Skeletal muscle satellite cell (primary cell): ENCODE measurements around the gene NPTXR. TPM values are rescaled to one million over a fixed set of nuclear protein-coding genes. Genes with fewer than 3 reads are reported as not detected.
A peak's percentile ranks its signal among the peaks of the same experiment; 100 is the strongest.

ENCODE experiments used
- H3K27me3 ChIP-seq: 2 replicates; pipeline ENCODE4 v1.7.0; 2013; ENCODE audit warnings: low read length; ENCODE audit not compliant: control insufficient read depth, insufficient read depth
- H3K36me3 ChIP-seq: 2 replicates; pipeline ENCODE4 v1.7.0; 2013; ENCODE audit warnings: mild to moderate bottlenecking, control low read depth, low read length; ENCODE audit not compliant: insufficient read depth
- H3K4me1 ChIP-seq: 2 replicates; pipeline ENCODE4 v1.7.0; 2013; ENCODE audit warnings: low read length; ENCODE audit not compliant: control insufficient read depth, insufficient read depth
- H3K4me2 ChIP-seq: 2 replicates; pipeline ENCODE4 v1.7.0; 2013; ENCODE audit warnings: mild to moderate bottlenecking, low read length
- H3K4me3 ChIP-seq: 2 replicates; pipeline ENCODE4 v1.7.0; 2013; ENCODE audit warnings: low read length
- H3K9ac ChIP-seq: 2 replicates; pipeline ENCODE4 v1.7.0; 2013; ENCODE audit warnings: mild to moderate bottlenecking, low read depth, low read length, moderate library complexity
- H3K9me3 ChIP-seq: replicated peaks from 2 replicates; pipeline ENCODE4 v1.7.0; 2013; ENCODE audit warnings: mild to moderate bottlenecking, control low read depth, low read length
- total RNA-seq: library from RNA; depleted of rRNA; stranded (reverse); fragments of >200 nt; gene quantifications from 2 replicates; pipeline ENCODE4 v1.2.3, GENCODE V29; 2012; rRNA removed

NPTXR gene
- total RNA-seq, result under 0.01 and 0.22 TPM in 2 replicates

DNA sequence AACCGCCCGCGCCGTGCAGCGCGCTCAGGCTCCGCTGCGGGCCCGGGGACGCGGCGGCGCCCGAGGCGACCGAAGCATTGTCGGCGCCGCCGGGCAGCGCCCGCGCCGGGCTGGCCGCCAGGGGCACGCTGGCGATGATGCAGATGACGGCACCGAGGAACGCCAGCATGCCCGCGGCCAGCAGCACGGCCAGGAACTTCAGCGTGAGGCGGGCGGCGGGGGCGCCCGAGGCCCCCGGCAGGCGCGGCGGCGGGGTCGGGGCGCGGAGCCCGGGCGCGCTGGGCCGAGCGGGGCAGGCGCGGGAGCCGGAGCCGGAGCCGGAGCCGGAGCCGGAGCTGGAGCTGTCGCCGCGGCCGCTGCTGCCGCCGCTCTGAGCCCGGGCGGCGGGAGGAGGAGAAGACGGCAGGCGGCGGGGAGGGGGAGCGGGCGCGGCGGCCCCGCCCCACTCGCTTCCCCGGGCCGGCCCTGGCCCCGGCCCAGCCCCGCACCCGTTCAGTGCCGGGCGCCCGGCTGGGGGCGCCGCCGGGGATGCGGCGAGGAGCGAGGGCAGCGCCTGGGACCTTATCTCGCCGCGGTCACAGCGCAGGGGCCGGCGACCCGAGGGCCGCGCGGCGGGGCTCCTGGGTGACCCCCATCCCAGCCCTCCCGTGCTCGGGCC, at the start of gene NPTXR:
TSS of gene NPTXR (minus strand) at position 372 of the 658 bp plus-strand sequence.
- peaks cover 80% of the 10 kb centered on the region for H3K27me3 ChIP-seq
- no peaks in the 10 kb centered on the region for H3K9me3 ChIP-seq
- H3K9ac ChIP-seq, result no peak within 1 kb of the TSS

DNA sequence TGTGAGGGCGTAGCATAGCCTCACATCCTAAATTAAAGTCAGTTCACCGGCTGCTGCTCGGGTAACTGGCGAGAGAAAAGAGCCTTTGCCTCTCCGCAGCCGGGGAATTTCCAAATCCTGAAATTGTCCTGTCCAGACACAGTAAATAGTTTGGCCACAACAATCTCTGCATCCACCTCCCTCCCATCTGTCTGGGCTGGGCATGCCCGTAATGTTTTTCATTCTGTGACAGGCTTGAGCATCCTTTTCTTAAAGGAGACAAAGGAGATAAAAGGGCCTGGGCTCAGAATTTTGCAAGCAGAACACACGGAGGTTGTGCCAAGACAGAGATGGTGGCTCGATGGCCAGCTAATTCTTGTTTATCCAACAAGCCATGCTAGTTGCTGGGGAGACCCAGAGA, 47.4 kb upstream of the NPTXR start:
- peaks cover 4% of the 10 kb centered on the region for H3K9me3 ChIP-seq
- no peak overlapping the region for H3K4me3 ChIP-seq
- no peak overlapping the region for H3K4me2 ChIP-seq
- H3K27me3 ChIP-seq, result peaks cover 62% of the 10 kb centered on the region
- no peaks in the 10 kb centered on the region for H3K4me1 ChIP-seq
- H3K36me3 ChIP-seq, result no peaks in the 10 kb centered on the region
- H3K9ac ChIP-seq, result no peak overlapping the region

More for the DNA sequence above, at the start of gene NPTXR:
- peak within 1 kb of the TSS; percentile 73 for H3K4me2 ChIP-seq
- no peaks in the 10 kb centered on the region for H3K4me1 ChIP-seq
- H3K36me3 ChIP-seq, result no peaks in the 10 kb centered on the region
- H3K4me3 ChIP-seq, result peak within 1 kb of the TSS; percentile 60

DNA sequence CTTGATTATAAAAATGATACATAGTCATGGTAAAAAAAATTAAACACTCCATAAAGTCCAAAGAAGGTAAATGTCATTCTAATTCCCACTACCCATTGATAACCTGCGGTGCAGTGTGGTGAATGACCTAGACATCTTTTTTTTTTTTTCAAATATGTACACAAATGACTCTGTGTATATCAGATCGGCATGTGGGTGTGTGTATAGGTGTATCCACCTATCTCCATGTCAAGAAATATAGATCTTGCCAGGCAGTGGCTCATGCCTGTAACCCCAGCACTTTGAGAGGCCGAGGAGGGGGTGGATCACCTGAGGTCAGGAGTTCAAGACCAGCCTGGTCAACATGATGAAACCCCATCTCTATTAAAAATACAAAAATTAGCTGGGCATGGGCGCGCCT, 46.5 kb upstream of the NPTXR start:
- H3K4me2 ChIP-seq, result no peak overlapping the region
- no peak overlapping the region for H3K4me3 ChIP-seq
- peaks cover 62% of the 10 kb centered on the region for H3K27me3 ChIP-seq
- peaks cover 4% of the 10 kb centered on the region for H3K9me3 ChIP-seq
- H3K36me3 ChIP-seq, result no peaks in the 10 kb centered on the region
- no peaks in the 10 kb centered on the region for H3K4me1 ChIP-seq
- no peak overlapping the region for H3K9ac ChIP-seq

DNA sequence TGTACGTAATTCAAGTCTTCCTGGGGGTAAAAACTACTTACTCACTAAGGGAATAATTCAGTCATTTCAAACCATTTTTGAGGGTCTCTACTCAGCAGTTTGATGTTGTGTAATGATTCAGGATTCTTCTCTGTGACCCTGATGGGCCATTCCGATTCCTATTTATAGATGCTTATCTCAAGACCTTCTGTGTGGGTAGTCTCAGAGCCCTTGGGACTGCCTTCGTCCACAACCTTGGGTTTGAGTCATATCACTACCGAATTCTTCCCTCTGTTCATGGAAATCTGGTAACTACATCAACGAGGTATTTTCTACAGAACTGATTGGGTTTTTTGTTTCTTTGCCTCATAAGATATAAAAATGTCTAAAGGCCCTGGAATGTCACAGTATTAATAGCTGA, 42.5 kb upstream of the NPTXR start:
- no peak overlapping the region for H3K4me2 ChIP-seq
- H3K36me3 ChIP-seq, result no peaks in the 10 kb centered on the region
- no peak overlapping the region for H3K4me3 ChIP-seq
- H3K27me3 ChIP-seq, result peaks cover 50% of the 10 kb centered on the region
- H3K4me1 ChIP-seq, result peaks cover 14% of the 10 kb centered on the region
- no peak overlapping the region for H3K9ac ChIP-seq
- H3K9me3 ChIP-seq, result peaks cover 4% of the 10 kb centered on the region

- peaks cover 17% of the 10 kb centered on the region for H3K4me1 ChIP-seq
- H3K36me3 ChIP-seq, result no peaks in the 10 kb centered on the region
- H3K27me3 ChIP-seq, result peaks cover 55% of the 10 kb centered on the region
- H3K9ac ChIP-seq, result no peak overlapping the region
- no peak overlapping the region for H3K4me2 ChIP-seq
- no peak overlapping the region for H3K4me3 ChIP-seq
- H3K9me3 ChIP-seq, result peaks cover 4% of the 10 kb centered on the region
Observed at GRCh38 chr22:38882972-38883622, 39.3 kb upstream of the NPTXR start.

DNA sequence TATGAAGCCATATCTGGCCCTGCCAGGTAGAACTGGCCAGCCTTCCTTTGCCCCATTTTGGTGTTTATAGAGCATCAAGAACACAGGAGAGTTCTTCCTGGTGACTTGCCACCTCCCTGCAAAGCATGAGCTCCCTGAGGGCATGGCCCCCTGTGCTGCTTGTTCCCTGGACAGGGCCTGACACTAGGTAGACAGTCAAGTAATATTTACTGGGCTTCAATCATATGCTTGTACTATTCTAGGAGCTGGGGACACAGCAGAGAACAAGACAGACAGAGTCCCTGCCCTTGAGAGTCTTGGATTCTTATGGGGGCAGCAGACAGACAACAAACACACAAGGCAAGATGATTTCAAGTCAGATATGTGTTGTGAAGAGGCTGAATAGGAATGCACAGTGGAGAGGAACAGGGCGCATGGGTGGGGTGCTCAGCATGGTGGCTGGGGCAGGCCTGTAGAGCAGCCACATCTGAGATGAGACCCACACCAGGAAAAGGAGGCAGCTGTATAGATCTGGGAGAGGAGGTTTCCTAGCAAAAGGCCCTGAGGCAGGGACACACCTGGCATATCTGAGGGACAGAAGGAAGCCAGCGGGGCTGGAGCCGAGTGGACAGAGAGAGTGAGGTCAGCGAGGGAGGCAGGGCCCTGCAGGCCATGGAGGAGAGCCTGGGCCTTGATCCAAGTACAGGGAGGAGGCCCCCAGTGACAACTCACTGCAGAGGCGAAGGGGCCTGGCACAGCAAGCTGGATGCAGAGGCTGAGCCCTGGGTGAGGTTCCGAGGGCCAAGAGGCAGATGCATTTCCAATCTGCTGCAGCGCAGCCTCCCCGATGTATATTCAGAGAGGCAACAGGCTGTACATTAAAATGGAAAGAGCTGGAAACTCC, 38.4 kb upstream of the NPTXR start:
- H3K4me2 ChIP-seq, result peak overlapping the region; percentile 17
- H3K4me1 ChIP-seq, result peaks cover 17% of the 10 kb centered on the region
- H3K9ac ChIP-seq, result no peak overlapping the region
- H3K36me3 ChIP-seq, result no peaks in the 10 kb centered on the region
- H3K4me3 ChIP-seq, result no peak overlapping the region
- peaks cover 51% of the 10 kb centered on the region for H3K27me3 ChIP-seq
- no peaks in the 10 kb centered on the region for H3K9me3 ChIP-seq

DNA sequence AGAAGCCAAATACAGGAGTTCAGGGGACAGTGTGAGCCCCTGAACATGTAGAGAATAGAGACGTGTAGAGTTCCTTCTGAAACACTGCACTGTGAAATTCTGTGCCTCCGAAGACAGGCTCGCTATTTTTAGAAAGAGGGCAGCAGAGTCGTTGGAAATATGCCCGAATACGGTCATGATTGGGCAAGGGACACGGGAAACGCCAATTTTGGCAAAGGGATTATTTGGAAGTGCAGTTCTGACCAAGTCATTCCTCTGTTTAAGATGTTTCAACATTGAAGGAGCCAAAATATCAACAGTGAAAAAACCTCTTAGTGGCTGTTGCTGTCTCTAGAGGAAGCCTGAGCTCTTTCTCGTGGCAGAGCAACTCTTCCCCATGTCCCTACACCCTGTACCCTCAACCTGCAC, 37.6 kb upstream of the NPTXR start:
- no peaks in the 10 kb centered on the region for H3K36me3 ChIP-seq
- H3K4me1 ChIP-seq, result peaks cover 17% of the 10 kb centered on the region
- H3K4me3 ChIP-seq, result no peak overlapping the region

GRCh38 chr22:38879961-38880360, 36.1 kb upstream of the NPTXR start:
- peaks cover 56% of the 10 kb centered on the region for H3K27me3 ChIP-seq
- no peak overlapping the region for H3K4me2 ChIP-seq
- peaks cover 17% of the 10 kb centered on the region for H3K4me1 ChIP-seq
- no peaks in the 10 kb centered on the region for H3K9me3 ChIP-seq
- no peak overlapping the region for H3K4me3 ChIP-seq
- H3K36me3 ChIP-seq, result no peaks in the 10 kb centered on the region
- no peak overlapping the region for H3K9ac ChIP-seq

More for the DNA sequence above, 37.6 kb upstream of the NPTXR start:
- Histone ChIP-seq H3K27me3 (peaks cover 51% of the 10 kb centered on the region), H3K9ac (no peak overlapping the region), H3K4me2 (peak overlapping the region; percentile 17), H3K9me3 (no peaks in the 10 kb centered on the region)

GRCh38 chr22:38879108-38879729, 35.4 kb upstream of the NPTXR start:
- Histone ChIP-seq H3K9ac (no peak overlapping the region), H3K27me3 (peaks cover 57% of the 10 kb centered on the region), H3K4me1 (peaks cover 17% of the 10 kb centered on the region), H3K36me3 (no peaks in the 10 kb centered on the region), H3K4me3 (no peak overlapping the region), H3K9me3 (no peaks in the 10 kb centered on the region), H3K4me2 (no peak overlapping the region)

DNA sequence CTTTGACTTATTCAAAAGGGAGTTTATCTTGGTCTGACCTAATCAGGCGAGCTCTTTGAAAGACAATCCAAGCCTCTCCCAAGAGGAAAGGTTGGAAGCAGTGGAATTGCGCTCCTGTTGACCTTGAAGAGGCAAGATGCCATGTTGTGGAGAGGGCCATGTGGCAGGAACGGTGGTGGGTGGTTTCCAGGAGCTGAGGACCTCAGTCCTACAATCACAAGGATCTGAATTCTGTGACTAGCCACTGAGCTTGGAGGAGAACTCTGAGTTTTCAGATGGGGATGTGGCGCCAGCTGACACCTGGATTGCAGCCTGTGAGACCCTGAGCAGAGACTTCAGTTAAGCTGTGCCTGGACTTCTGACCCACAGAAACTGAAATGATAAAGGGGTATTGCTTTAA, 34.2 kb upstream of the NPTXR start:
- Histone ChIP-seq H3K27me3 (peaks cover 64% of the 10 kb centered on the region), H3K9me3 (no peaks in the 10 kb centered on the region), H3K9ac (no peak overlapping the region), H3K4me2 (no peak overlapping the region), H3K36me3 (no peaks in the 10 kb centered on the region), H3K4me1 (peaks cover 17% of the 10 kb centered on the region), H3K4me3 (no peak overlapping the region)
